Hematopoietic multipotent progenitor cell treated with erythropoietin and hydrocortisone succinate and interleukin-3 and kit ligand, for 15 days (in vitro differentiated cells): ENCODE data around the gene IFFO2.
"Not testable (repeated sequence)": the region's sequence is repeated elsewhere in the genome, so short reads cannot be mapped to it uniquely, and the experiment has no call there.

Source experiments
- DNase-seq: peaks from one replicate; pipeline ENCODE4 v3.0.0-alpha.2; 2015; ENCODE audit warnings: low spot score

IFFO2 gene

GRCh38 chr1:18893120-18893519, 63.4 kb downstream of the IFFO2 start:
- no peak for DNase-seq

GRCh38 chr1:18891858-18892257, 64.6 kb downstream of the IFFO2 start:
- not testable (repeated sequence) for DNase-seq

DNA sequence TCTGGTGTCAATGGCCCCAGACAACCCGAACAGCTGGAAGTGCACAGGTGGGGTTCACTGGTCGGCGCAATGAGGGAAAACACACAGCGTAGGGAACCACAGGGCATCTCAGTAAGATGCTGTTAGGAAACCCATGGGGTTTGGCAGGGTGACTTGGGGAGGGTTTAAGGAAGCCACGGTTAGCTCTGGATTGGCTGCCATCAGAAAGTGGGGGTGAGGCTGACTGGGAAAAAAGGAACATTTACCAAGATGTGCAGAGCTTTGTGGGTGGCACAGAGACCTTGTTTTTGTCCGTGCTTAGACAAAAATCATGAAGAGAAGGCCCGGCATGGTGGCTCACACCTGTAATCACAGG, 65.1 kb downstream of the IFFO2 start:
- no peak for DNase-seq

DNA sequence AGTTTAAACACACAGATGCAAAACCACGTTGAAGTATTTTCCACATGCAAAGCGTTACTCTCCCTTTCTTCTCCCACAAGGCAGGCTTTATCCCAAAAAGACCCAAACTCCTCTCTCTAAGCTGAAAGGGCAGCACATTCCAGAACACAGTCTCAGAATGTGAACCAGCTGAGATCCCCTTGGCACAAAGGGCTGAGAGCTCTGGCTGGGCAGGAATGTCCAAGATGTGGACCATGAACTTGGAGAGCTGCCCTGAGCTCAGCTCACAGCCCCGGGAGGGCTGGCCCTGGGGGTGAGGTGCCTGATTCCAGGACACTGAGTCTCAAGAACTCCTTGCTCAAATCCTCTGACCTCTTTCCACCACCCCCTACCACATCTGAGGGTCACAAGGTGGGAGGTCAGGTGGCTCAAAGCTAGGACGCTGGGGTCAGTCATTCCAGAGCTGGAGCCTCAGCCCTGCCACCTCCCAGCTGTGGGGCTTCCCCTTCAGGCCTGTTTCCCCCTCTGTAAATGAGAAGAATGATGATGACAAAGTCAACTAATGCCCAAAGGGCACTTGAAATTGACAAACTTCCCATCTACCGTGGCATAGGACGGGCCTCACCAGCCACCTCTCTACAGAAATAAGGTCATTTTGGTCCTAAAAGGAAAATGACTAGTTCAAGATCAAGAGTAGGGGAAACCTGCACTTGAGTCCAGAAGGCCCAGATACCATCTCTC, 65.6 kb downstream of the IFFO2 start:
- no peak for DNase-seq

DNA sequence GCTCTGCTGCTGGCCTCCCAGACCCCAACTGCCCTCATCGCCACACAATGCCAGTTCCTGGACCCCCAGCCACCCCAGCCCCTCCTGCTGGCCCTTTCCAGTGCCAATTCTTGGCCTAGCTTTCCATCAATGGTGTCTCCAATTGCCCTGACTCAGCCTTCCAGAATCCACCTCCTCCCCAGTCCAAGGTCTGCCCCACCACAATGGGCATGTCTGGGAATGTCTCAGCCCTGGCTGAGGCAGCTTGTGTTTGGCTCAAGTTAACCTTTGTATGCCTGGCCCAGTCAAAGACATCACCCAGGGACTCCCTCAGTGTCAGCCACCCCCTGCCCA, 70.5 kb downstream of the IFFO2 start:
- DNase-seq = no peak

- DNase-seq = no peak
Observed at GRCh38 chr1:18885311-18886002, 71.0 kb downstream of the IFFO2 start.

DNA sequence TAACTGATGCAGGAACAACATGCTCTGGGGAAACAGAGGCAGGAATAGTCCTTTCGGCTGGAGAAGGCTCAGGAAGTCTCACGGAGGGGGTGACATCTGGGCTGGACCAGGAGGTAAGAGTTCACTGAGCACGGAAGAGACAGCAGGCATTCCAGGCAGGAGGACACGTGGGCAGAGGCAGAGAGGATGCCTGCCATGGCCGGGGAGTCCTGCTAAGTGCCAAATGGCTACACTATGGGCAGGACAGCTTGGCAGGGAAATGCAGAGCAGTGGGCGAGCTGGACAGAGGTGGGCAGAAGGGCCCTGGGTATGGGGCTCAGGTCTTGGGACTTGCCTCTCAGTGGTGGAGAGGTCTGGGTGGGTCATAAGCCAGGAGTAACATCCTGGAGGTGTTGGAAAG, 71.7 kb downstream of the IFFO2 start:
- DNase-seq = no peak

DNA sequence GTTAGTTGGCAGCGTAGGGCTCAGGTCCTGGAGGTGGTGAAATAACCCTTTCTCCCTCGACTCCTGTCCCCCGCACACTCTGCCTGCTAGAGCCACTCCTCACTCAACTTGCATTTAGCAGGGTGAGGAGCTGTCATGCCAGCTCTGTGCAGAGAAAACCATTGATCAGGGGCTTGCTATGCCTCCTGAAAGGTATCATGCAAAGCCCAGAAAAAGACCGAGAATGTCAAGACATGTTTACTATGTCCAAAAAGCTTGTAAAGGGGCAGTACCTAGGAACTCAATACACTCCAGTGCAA, 72.1 kb downstream of the IFFO2 start:
- no peak for DNase-seq

DNA sequence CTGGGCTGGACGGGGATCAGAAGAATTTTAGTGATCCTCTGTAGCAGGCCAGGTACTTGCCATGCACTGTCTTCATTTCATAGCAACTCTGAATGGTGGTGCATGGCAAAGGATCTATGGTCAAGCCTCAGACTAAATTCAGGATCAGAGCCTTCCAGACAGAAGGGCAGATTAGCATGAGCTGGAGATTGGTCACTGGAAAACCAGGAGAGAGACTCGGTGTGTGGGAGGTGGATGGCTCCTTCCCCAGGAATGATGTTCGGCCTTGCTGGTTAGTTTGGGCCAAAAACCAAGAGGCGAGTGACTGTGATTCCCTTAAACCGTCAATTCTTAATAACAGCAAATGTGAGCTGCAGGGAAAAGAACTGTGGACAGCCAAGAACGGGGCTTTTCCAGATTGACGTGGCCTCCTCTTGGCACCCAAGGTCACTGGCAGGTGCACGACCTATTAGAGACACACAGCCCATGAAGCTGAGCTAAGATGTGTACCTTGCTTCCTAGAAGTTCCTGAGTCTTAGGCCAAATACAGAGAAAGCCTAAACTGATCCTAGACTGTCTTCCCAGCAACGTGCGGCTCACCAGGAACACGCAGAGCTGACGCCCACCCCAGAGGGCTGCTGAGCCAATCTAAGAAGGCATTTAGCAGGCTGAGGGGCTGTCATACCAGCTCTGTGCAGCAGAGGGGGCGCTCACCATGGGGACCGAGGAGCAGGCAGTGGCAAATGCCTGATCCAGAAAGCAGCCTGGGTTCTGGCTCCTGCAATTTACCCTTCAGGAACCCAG, 72.6 kb downstream of the IFFO2 start:
- DNase-seq = peak; percentile 70

DNA sequence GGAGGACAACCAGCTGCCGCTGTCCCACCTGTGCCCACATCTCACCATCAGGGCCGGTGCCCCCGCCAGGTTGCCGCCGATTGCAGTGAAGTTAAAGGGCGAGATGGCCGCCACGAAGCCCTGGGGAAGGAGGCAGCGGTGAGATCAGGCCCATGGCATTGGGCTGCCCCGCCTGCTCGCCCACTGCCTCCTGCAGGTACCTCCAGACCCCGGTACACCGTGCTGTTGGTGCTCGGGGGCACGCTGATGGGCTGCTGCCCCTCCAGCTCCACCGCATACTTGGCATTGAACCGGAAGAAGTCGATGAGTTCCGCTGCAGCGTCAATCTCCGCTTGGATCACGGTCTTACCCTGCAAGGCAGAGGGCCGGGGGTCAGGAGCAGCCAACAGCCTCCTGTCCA, 73.4 kb downstream of the IFFO2 start:
- DNase-seq = no peak

GRCh38 chr1:18882486-18882885, 74.0 kb downstream of the IFFO2 start:
- DNase-seq = no peak

GRCh38 chr1:18881642-18882431, 74.6 kb downstream of the IFFO2 start:
- DNase-seq = no peak

DNA sequence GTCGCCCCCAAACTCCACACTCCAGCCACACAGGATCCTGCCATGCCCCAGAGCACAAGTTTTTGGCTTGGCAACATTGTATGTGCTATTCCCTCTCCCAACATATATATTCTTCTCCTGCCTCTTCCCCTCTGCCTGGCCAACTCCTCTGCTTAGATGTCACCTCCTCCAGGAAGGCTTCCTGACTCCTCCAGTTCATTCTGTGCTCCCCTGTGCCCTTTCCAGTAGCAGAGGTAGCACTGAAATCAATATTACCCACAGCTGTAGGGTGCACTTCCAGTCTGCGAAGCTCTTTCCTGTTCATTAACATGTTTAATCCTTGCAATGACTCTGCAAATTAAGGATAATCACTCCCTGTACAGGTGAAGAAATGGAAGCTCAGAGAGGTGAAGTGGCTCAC, 75.3 kb downstream of the IFFO2 start:
- no peak for DNase-seq

DNA sequence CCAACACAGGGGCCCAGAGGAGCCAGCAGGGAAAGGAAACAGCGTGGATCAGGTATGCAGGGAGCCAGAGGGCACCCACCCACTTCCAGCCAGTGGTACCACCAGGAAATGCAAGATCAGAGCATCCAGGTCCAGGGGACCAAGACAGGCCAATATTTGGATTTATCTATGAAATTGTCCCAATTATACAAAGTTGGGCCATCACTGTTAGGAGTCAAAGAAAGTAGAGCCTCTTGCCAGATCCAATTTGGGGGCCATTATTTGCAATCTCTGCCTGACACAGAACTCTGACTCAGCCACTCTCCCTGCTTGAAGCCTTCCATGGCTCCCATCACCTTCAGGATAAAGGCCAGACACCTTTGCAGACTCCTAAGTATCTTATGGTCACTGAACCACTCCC, 75.9 kb downstream of the IFFO2 start:
- no peak for DNase-seq

- DNase-seq = no peak
Observed at GRCh38 chr1:18879791-18880309, 76.6 kb downstream of the IFFO2 start.

DNA sequence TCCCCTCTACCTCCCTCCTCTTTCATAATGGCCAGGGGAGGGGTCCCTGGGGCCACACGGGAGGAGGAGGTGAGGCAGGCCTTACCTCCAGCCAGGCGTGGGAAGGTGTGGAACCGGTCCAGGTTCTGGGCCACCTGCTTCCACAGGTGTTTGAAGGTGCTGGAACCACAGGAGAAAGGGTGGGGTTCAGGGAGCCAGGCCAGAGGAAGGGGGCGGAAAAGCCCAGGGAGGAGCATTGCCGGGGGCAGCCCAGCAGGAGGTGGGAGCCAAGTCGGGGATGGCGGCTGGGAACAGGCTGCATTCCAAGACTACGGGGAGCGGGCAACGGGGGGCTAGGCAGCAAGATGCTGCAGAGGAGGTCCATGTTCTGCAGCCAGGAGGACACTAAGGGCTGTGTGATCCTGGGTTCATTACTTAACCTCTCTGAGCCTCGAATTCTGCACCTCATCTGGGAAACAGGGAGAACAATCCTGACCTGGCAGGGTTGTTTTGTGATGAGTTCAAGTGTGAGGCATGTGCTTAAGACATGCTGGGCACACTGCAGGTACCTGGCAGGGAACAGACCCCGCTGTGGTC, 77.2 kb downstream of the IFFO2 start:
- no peak for DNase-seq

GRCh38 chr1:18878538-18879214, 77.8 kb downstream of the IFFO2 start:
- DNase-seq = no peak

DNA sequence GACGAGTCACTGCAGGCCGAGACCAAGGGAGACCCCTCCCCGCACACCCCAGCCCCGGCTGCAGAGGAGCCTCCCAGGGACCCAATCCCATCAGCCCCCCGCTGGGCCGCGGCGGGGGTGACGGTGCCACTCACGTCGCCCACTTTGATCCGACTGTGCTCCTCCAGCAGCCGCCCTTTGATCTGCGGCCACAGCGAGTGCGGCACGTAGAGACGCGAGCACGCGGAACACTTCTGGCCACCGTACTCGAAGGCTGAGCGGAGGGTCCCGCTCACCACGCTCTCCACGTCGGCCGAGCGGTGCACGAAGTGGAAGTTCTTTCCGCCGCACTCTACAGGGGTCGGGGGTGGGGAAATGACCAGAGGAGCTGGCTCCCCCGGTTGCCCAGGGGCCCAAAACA, 79.2 kb downstream of the IFFO2 start:
- no peak for DNase-seq

DNA sequence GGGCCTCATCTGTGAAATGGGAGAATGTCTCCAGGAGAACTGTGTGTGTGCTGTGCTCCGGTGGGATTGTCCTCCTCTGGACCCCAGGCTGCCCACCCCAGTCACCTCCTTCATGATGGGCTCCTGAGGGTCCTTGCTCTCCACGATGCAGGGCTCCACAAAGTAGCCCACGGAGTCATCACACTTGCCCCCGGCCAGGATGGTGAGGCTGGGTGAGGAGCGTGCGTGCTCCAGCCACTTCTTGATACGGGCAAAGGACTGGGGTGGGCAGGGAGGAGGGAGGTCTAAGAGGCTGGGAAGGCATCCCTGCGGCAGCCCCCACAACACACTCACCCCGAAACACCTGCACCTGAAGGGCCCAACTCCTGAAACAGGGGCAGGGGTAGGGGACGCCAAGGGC, 80.3 kb downstream of the IFFO2 start:
- no peak for DNase-seq

DNA sequence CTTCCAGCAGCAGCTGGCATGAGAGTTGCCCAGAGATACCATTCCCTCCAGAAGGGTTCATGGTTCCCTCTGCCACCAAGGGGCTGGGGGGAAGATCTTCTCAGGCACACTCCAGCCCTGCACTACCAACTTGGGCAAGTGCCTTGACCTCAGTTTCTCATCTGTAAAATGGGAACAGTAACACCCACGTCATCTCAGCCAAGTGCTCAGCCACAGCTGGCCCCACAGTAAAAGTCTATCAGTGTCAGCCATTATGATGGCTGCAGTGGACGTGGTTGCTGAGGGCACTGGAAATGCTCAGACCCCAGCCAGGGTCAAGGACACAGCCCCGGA, 80.7 kb downstream of the IFFO2 start:
- no peak for DNase-seq

- DNase-seq = peak; percentile 65
Observed at GRCh38 chr1:18875107-18875795, 81.2 kb downstream of the IFFO2 start.
